ENCODE measurements around the gene ARRDC1.
"Not testable (repeated sequence)": the region's sequence is repeated elsewhere in the genome, so short reads cannot be mapped to it uniquely, and the experiment has no call there.

Gene ARRDC1

DNA sequence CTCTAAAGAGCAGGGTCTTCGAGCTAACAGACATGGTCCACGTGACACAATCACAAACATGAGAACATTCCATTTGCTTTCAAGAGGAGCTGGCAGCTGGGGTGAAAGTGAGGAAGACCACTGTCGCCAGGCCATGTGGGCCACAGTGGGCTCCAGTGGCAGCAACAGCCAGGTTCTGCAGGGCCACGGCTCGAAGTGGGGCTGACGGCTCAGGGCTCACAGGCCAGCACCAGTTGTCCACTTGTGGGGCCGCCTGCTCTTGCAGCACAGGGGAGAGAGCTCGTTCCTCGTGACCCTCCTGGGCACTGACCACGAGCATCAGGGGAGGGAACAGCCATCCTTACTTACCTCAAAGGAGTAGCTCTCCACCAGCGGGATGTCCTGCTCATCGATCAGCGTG is 17.2 kb upstream of the ARRDC1 start:
- no peak for DNase-seq

DNA sequence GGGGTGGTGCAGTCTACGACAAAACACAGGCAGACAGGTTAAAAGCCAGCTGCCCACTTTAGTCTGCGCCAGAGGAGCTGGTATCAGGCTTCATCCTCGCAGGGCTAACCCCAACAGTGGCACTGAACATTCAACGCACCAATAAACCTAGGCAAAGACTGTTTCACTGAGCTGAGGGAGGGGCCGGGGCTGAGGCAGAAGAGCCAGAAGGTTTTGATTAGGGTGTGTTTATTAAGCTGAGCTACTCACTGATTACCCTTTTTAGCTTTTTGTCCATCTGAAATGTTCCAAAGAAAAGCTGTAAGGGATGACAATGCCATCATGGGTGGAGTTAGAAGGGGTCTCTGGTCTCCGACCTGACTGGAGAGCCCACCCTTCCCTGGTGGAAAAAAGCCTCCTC is 16.6 kb upstream of the ARRDC1 start:
- no peak for DNase-seq

DNA sequence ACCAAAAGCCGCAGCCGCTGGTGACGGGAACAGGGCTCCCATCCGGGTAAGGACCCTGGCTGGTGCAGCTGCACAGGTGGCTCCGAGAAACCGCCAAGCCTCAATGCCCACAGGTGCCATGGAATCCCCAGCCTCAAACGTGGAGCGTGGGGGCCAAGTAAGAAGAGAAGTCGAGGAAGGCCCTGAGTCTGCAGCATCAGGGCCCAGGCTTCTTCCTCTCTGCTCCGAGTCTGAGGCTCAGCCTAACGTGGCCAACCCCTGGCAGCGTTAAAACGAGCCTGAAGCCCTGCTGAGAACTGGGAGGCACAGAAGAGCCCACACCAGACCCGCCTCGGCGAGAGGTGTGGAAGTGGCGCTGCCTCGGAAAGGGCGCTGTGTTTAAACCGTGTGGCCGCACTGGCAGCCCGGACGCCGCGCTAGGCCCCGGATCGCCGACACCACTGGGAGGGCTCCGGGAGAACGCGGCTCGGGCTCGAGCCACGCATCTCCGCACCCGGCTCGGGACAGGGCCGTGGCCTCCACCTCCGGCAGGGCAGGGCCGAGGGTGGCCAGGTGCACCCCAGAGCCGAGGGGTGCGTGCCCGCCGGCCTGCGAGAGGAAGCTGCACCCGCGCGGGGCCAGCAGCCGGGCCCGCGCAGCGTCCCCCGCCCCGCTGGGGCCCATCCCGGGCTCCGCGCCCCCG is 15.9 kb upstream of the ARRDC1 start:
- DNase-seq: no peak

DNA sequence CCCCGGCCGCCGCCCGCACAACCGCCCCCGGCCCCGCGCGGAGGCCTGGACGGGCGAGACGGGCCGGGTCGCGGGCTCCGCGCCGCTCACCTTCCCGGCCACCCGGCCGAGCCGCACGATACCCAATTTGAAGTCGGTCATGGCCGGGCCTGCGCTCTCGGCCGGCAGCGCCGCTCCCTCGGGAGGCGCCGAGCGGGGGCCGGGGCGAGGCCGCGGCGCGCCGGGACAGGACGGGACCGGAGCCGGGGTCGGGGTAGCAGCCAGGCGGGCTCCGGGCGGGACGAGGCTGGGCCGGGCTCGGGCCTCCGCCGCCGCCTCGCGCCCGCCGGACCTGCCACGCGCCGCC is 15.4 kb upstream of the ARRDC1 start:
- DNase-seq: no peak

DNA sequence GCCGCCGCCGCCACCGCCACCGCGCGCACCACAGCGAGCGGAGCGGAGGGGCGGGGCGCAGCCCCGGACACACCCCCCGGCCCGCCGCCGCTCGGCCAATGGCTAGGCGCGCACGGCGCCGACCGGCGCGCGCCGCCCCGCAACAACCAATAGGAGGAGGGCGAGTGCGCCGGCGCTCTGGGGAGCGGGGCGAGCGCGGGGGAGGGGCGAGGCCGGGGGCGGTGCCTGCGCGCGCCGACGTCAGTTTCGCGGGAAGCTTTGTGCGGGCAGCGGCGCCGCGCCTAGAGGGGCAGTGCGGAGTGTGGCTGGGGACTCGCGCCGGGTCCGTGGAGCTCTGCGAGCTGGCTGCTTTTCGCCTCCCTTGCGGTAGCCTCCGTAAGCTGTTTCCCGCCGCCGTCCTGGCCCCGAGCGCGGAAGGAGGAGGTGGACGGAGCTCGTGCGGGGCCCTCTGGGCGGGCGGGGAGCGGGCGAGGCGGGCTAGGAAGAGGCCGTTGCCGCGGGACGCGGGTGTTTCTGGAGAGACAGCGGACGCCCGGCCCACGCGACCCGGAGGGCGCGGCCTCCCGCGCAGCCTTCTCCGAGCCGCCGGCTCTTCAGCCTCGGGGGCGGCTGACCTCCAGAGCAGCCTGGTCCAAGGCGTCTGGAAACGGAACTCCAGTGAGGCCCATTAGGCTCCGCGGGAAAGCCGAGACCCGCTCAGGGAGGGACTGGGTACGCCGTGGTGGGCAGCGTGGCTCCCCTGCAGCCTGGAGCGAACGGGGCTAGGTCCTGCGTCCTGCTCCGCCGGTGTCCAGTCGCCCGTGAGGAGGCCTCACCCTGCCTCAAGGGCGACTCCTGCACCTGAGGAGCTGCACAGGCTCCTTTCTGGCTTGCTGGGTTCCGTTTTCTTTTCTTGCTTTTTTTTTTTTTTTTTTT is 14.8 kb upstream of the ARRDC1 start, which contains the start of gene ZMYND19:
Gene ZMYND19, minus strand, starts transcription at position 44 of the 915 bp plus-strand sequence. CDS start 249 bp downstream, outside the sequence.
- peak; percentile 91 for DNase-seq

DNA sequence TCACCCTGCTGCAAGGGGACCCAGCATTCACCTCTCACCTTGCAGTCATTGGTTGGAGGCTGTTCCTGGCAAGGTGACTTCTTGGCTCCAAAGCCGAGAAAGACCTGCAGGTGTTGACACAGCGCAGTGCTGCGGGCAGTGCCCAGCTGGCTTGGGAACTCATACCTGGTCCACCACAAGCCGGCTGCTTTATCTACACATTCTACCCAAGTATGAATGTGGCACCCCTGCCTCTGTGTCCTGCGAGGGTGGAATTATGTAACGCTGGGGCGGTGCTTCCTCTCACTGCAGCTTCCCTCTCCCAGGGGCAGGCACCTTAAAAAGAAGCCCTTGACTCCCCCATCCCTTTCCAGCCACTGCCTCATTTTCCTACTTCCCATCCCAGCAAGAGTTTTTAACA is 12.7 kb upstream of the ARRDC1 start:
- no peak for DNase-seq

DNA sequence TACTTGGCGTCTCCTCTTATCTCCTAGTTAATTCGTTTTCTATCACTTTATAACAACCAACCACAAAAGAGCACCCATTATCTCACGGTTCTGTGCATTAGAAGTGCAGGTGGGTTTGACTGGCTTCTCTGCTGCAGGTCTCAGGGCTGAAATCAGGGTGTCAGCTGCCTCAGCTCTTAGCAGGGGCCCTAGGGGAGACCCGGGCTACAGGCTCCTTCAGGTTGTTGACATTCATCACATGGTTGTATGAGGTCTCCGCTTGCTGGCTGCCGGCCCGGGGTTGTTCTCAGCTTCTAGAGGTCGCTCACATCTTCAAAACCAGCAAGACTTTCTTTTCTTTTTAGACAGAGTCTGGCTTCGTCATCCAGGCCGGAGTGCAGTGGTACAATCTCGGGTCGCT is 12.3 kb upstream of the ARRDC1 start:
- DNase-seq: no peak

DNA sequence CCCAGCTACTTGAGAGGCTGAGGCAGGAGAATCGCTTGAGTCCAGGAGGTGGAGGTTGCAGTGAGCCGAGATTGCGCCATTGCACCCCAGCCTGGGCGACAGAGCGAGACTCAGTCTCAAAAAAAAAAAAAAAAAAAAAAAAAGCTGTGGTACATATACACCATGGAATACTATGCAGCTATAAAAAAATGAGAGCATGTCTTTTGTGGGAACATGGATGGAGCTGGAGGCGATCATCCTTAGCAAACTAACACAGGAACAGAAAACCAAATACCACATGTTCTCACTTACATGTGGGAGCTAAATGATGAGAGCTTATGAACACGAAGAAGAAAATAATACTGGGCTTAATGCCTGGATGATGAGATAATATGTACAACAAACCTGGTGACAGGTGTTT is 8.9 kb upstream of the ARRDC1 start:
- DNase-seq: not testable (repeated sequence)

DNA sequence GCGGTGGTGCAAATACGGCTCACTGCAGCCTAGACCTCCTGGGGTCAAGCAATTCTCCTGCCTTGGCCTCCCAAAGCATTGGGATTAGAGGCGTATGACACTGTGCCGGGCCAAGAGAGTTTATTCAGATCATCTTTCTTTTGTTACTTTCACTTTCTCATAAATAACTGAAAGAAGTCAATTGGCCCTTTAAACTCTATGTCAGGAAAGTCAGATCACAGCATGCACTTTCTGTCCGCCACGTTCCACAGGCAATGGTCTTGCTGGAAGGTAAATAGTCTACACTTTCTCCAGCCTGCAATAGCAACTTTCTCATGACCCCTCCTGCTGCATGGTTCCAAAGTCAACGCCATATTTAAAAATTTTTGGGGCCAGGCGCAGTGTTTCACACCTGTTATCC is 6.5 kb upstream of the ARRDC1 start:
- DNase-seq: no peak

DNA sequence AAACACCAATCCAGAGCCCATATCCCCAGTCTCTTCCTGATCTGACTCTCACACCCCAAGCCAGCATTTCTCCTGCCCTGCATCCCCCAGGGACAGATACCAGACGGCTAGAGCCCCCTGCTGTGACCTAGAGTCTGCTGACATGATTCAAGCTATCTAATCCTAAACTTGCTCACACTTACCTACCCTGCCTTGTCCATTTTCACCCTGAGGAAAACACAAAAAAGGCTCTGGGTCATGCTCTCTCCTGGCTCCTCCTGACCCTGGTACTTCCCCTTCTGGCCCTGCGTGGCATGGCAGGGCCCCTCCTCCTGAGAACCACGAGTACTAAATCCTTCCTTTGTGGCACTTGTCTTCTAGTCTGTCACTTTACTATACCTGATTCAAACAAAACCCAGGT is 2.8 kb upstream of the ARRDC1 start:
- no peak for DNase-seq

DNA sequence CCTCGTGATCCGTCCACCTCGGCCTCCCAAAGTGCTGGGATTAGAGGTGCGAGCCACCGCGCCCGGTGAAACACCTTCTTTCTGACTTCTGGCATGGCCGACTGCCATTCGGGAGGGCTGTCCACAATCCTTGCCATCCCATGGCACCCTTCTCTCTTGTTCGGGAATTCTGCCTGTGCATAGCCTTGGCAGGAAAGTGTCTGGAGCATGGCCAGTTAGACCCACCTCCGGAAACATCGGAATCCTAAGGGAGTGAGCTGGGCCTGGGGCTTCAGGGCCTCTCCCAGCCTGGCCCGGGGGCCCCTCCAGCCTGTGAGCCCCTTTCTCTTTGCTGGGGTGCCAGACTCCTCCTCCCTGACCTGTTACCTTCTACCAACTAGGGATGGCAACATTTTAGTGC is 1.6 kb upstream of the ARRDC1 start:
- DNase-seq: no peak

DNA sequence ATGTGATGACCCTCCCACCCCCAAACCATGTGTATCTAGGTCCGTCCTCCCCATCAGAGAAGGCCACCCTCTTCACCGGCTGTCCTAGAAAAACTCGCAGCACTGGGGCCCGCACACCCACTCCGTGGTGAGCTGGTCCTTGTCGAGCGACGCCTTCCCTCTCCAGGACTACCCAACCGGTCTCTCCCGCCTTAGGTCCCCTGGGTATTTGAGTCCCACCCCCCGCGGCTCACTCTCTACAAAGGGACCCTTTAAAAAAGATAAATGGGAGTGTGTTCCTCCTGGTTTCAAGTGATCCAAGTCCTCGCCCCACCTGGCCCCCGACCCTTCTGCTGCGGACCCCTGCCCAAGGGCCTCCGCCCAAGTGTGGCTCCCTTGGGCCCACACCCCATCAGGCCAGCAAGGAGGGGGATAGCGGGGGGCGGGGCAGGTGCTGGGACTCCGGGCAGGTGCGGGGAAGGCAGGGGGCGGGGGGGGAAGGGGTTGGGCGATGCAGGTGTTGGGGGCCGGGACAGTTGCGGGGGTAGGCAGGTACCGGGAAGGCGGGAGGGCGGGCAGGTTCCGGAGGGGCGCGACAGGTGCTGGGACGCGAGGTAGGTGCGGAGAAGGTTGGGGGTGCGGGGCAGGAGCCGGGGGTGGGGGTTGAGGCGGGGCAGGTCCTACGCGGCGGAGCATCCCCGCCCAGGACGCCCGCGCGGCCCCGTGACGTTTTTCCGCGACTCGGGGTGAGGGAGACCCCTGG is 970 bp upstream of the ARRDC1 start:
- DNase-seq: no peak

DNA sequence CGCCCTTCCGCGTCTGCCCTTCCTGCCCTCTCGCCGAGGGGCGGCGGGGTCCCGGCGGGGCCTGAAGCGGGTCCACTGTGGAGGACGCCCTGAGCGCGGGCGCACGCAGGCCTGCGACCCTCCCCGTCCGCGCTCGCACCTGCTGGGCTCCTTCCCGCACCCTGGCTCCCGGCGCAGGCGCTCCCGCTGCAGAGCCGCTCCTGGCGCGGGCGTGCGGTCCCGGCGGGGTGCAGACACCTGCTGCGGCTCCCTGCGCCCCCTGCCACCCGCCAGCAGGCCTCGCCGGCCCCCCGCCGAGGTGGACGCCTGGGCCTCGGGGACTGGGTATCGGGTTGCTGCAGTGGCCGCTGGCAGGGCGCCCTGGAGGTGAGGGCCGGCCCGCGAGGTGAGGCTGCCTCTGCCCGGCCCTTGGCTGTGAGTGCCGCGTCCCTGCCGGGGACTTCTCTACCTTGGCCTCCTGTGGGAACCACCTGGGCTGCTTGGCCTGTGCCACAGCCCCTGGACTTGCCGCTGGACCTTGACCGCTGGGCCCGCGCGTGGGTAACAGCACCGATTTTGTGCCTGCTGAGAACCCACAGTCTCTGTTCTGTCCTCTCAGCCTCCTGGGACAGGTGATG is 627 bp downstream of the ARRDC1 start:
- DNase-seq: no peak

DNA sequence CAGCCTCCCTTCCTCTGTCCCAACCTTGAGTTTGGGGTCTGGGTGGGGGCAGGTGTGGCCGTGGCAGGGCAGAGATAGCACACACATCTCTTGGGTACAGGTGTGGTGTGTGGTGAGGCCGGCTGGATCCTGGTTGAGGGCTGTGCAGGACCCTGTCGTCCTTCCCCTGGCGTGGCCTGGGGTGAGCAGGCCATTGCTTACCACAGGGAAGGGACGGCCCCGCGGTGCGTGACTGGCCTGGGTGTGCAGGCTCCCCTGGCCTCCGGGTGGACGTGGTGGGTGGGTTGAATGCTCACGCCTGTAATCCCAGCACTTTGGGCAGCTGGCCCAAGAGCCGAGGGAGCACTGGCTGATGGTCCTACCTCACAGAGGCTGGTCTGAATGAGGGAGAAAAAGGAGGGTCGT is 1.2 kb downstream of the ARRDC1 start:
- no peak for DNase-seq

DNA sequence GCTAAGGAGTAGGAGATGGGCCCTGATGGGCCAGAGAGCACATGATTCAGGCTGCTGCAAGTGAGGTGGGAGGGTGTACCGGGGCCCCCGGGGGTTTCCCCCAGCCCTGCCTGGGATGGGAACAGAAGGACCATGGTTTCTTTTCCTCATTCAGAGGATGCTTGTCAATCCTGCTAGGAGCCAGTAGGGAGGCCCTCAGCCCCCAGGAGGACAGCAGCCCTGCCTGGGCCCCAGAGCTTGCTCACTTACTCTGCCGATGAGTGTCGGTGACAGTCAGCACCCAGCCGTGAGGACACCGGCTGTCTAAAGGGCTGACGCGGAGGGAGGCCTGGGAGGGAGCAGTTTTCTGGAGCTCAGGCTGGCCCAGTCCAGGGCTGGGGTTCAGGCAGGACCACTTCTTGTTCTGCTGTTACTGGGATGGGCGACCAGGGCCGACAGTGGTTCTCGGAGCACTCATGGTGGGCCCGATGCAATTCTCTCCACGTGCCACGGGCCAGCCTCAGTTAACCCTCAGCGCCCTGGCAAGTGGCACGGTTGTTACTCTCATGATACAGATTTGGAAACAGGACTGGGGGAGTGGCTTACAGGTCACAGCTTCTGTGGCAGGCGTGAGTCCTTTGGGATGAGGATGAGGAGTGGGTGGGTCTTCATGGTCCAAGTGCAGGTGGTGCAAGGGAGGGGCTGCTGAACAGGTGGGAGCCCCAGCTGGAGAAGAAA is 1.8 kb downstream of the ARRDC1 start:
- DNase-seq: no peak

DNA sequence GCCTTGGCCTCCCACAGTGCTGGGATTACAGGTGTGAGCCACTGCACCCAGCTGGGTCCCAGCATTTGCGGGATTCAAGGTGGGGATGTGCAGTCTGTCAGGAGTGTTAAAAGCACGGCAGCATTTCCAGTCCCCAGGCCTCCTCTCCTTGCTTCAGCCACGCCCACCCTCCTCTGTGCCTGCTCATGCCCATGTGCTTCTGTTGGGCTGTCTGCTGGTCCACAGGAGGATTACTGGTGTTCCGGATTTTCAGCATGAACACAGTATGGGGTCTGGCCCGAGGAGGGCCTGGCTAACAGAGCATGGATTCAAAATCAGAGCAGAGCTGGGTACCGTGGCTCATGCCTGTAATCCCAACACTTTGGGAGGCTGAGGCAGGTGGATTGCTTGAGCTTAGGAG is 5.5 kb downstream of the ARRDC1 start:
- no peak for DNase-seq

DNA sequence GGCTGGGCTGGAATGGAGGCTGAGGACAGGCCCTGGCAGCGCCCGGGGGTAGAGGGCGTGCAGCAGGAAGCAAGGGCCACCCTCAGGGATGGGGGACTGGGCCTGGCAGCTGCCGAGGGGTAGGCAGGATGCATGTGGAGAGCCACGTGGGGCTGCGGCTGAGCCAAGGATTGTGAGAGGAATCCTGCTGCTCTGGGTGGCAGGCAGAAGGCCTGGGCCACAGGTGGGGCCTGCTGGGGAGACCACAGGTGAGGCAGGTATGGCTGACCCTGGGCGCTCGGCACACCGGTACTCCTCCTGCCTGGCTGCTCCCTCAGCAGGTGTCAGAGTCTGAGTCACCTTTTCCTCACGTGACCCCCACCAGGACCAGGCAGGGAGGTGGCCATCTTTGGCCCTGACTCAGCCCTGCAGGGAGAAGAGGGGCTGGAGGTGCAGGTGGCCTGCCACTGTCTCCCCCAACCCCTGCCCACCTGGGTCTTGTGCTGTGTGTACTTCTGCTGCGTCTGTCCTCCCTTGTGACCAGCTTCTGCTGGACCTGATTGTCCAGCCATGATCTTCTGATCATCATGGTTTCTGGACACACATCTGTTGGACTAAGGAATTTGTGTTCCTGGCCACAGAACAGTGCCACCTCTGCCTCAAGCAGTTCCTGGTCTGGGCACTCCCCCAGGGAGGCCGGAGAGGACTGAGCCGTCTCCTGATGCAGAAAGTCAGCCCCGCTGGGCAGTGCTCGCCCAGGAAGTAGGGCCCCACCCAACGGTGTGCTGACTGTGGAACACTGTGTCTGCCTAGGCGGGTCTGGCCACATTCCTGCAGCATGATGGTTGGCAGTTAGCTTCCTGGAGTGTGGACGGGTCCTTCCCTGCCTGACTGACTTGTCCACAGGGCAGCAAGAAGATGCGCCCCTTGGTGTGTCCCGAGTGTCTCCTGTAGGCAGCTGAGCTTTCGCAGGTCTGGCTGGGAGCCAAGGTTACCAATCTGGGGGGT is 6.4 kb downstream of the ARRDC1 start:
- peak; percentile 70 for DNase-seq

DNA sequence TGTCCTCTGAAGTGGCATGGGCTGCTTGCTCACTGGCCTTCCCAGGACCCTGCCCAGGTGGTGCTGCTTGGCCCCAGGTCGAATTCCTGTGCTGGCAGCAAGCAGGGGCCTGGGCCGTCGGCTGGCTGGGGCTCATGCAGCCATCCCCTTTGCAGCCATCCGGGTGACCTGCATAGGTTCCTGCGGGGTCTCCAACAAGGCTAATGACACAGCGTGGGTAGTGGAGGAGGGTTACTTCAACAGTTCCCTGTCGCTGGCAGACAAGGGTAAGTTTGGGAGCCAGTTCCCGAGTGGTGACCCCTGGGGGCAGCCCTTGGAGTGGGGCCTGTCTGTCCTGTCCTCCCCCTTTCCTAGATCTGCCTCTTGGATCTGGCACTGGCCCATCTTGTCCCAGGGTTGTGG is 7.3 kb downstream of the ARRDC1 start:
- DNase-seq: no peak

DNA sequence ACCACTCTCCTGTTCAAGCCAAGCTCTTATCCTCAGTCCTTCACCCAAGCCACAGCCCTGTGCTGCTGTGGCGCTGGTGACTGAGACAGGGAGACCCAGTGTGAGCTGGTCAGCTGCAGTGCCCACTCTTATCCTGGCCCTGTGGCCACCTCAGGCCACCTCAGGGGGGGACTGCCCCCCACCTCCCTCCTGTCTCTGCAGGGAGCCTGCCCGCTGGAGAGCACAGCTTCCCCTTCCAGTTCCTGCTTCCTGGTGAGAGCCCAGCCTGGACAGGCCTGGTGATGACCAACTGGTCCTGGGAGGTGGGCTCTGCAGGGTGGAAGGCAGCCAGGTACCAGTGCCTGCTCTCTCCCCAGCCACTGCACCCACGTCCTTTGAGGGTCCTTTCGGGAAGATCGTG is 7.8 kb downstream of the ARRDC1 start:
- DNase-seq: no peak

DNA sequence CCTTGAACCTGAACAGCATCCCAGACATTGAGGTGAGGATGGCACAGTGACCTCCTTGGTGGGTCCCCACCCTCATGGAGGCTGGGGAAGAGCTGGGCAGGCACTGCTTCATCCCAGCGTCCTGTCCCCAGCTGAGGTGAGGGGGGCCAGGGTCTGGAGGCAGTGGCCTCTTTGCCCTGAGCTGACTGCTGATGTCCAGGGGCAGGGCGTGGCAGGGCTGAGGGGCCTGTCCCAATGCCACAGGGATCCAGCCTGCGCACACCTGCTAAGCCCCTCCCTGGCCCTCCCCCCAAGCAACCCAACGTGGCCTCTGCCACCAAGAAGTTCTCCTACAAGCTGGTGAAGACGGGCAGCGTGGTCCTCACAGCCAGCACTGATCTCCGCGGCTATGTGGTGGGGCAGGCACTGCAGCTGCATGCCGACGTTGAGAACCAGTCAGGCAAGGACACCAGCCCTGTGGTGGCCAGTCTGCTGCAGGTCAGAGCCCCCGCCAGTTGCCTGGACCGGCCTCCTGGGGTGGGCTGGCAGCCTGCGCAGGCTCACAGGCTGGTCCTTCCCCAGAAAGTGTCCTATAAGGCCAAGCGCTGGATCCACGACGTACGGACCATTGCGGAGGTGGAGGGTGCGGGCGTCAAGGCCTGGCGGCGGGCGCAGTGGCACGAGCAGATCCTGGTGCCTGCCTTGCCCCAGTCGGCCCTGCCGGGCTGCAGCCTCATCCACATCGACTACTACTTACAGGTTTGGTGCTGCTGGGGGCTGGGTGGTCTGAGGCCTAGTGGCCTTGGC is 8.4 kb downstream of the ARRDC1 start:
- no peak for DNase-seq
